Measurements from ENCODE around the gene DCPS.
"Not testable (repeated sequence)": the region's sequence is repeated elsewhere in the genome, so short reads cannot be mapped to it uniquely, and the experiment has no call there.

The DCPS gene

DNA sequence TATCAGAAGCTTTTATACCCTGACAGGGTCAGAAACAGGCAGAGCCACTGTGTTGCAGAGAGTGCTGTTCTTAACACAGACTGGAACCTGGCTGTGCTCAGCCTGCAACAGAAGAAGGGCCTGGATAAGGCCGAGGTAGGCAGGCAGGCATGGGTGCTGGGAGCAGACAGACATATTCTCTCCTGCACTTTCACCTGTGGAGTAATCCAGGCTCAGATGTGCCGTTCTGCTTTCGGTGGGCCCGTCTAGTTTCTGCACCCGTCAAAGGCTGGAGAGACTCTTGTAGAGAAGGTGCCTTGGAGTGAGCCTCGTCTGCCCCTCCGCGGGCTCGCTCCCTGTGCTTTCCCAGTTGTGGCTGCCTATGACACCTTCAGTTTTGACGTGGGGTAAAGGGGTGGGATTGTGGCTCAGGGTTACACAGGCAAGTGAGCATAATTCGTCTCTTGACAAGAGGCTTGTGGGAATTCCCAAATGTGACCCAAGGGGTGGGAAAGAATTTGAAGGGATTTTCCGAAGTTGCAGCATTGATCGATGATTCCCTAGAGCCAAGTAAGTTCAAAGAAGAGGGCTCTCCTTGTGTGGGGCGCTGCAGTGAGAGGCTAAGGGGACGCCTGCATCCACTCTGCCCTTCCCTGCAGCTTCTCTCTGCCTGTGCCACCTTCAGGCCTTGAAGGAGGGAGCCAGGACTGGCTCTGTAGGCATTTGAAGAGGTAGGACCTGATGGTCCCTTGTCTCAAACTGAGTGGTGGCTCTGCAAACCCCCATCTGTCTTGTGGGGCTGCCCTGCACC, 35.4 kb downstream of the DCPS start:
- Histone ChIP-seq H3K4me3 (ENCODE audit: low read length) (no peak overlapping the region), H3K27me3 (ENCODE audit: control insufficient read depth, insufficient read depth, low read length) (no peaks in the 10 kb centered on the region), H3K4me1 (ENCODE audit: control insufficient read depth, low read depth, low read length) (peaks cover 11% of the 10 kb centered on the region), H3K27ac (ENCODE audit: low read length) (no peak overlapping the region), H3K36me3 (ENCODE audit: control insufficient read depth, low read depth, low read length) (peaks cover 8% of the 10 kb centered on the region), H3K9ac (ENCODE audit: low read length) (no peak overlapping the region), H3K9me3 (ENCODE audit: control insufficient read depth, low read depth, low read length) (no peaks in the 10 kb centered on the region)

DNA sequence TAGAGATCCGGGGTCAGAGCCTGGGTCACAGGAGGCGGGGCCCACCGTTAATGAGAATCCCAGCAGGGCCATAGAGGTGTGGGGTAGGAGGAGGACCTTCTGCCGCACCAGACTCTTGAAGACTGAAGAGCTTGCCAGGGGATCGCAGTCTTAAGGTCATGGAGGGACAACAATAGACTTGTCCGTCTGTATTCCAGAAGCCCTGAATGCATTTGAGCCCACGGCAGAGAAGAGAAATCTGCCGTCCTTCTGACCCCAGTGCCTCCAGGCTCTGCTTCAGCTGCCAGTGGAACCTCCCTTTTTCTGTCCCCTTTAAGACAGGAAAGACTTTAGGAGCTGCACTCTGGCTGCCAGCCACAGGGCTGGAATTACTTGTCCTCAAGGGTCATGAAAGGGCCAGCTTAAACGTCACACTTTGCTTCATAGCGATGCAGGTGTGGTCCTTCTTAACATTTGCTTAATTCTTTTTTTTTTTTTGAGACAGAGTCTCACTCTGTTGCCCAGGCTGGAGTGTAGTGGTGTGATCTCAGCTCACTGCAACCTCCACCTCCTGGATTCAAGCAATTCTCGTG, 36.1 kb downstream of the DCPS start:
- Histone ChIP-seq H3K4me3 (ENCODE audit: low read length) (no peak overlapping the region), H3K4me1 (ENCODE audit: control insufficient read depth, low read depth, low read length) (peaks cover 11% of the 10 kb centered on the region), H3K9ac (ENCODE audit: low read length) (no peak overlapping the region), H3K27me3 (ENCODE audit: control insufficient read depth, insufficient read depth, low read length) (no peaks in the 10 kb centered on the region), H3K9me3 (ENCODE audit: control insufficient read depth, low read depth, low read length) (no peaks in the 10 kb centered on the region), H3K27ac (ENCODE audit: low read length) (no peak overlapping the region), H3K36me3 (ENCODE audit: control insufficient read depth, low read depth, low read length) (peaks cover 8% of the 10 kb centered on the region)

DNA sequence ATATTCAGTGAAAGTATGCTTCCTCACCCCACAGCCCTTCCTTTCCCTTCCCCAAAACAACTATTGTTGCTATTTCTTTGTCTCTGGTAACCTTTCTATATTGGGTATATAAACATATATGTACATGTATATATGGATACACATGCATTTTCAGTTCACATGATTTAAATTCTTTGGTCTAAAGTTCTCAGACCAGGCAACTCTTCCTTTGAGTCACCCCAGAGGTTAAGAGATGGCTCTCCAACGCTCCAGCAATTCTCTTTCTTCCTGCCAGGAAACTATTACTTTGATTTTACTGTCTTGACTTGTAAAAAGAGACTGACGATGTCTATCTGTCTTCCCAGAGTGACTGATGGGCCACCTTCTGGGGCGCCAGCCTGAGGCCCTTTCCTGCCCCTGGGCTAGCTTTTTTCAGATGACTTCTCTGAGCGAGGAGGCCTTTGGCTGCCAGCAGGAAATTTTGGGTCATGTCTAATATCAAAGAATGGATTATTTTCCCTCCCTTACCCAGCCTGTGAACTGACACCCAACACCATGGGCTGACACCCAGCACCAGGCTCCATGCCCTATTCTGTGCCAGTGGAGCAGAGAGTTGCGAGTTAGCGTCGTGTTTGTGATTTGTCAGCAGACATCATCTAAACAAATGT, 37.2 kb downstream of the DCPS start:
- H3K27me3 ChIP-seq (ENCODE audit: control insufficient read depth, insufficient read depth, low read length), result no peaks in the 10 kb centered on the region
- H3K9ac ChIP-seq (ENCODE audit: low read length), result no peak overlapping the region
- H3K4me1 ChIP-seq (ENCODE audit: control insufficient read depth, low read depth, low read length), result peaks cover 12% of the 10 kb centered on the region
- no peak overlapping the region for H3K4me3 ChIP-seq (ENCODE audit: low read length)
- H3K36me3 ChIP-seq (ENCODE audit: control insufficient read depth, low read depth, low read length), result peaks cover 8% of the 10 kb centered on the region
- H3K9me3 ChIP-seq (ENCODE audit: control insufficient read depth, low read depth, low read length), result no peaks in the 10 kb centered on the region
- no peak overlapping the region for H3K27ac ChIP-seq (ENCODE audit: low read length)

DNA sequence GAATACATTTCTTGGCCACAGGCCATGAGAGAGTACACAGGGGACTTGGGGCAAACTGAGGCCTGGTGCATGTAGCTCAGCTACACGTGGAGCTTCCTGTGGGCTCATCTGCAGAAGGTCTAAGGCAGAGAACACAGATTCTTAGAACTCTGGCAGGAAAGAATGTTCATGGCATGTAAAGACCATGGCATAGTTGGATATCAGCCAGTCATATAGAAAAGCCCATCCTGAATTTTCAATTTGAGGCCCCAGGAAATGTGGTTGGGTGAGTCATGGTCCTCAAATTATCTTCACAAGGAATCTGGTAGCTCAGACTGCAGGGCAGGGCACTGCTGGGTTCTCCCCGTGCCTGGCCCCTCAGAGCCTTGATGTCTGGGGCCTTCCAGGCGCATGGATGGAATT, 37.9 kb downstream of the DCPS start:
- Histone ChIP-seq H3K27ac (ENCODE audit: low read length) (no peak overlapping the region), H3K27me3 (ENCODE audit: control insufficient read depth, insufficient read depth, low read length) (no peaks in the 10 kb centered on the region), H3K4me3 (ENCODE audit: low read length) (no peak overlapping the region), H3K4me1 (ENCODE audit: control insufficient read depth, low read depth, low read length) (peaks cover 14% of the 10 kb centered on the region), H3K9me3 (ENCODE audit: control insufficient read depth, low read depth, low read length) (no peaks in the 10 kb centered on the region), H3K36me3 (ENCODE audit: control insufficient read depth, low read depth, low read length) (peaks cover 8% of the 10 kb centered on the region), H3K9ac (ENCODE audit: low read length) (no peak overlapping the region)

DNA sequence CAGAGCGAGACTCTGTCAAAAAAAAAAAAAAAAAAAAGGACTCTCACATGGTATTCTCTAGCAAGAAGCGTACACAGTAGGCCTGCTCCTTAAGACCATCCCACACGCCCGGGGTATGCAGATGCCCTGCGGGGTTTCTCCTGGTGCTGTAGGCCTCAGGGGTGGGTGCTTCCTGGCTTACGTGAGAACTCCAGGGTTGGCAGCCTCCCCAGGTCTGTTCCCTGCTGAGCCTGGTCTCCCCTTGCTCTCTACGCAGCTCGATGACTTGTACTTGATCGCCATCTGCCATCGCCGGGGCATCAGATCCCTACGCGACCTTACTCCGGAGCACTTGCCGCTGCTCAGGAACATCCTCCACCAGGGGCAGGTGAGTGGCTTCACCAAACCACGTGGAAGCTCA, 39.2 kb downstream of the DCPS start:
- no peaks in the 10 kb centered on the region for H3K9me3 ChIP-seq (ENCODE audit: control insufficient read depth, low read depth, low read length)
- no peak overlapping the region for H3K4me3 ChIP-seq (ENCODE audit: low read length)
- no peaks in the 10 kb centered on the region for H3K27me3 ChIP-seq (ENCODE audit: control insufficient read depth, insufficient read depth, low read length)
- no peak overlapping the region for H3K9ac ChIP-seq (ENCODE audit: low read length)
- H3K27ac ChIP-seq (ENCODE audit: low read length), result no peak overlapping the region
- H3K4me1 ChIP-seq (ENCODE audit: control insufficient read depth, low read depth, low read length), result peaks cover 14% of the 10 kb centered on the region
- H3K36me3 ChIP-seq (ENCODE audit: control insufficient read depth, low read depth, low read length), result peaks cover 8% of the 10 kb centered on the region

DNA sequence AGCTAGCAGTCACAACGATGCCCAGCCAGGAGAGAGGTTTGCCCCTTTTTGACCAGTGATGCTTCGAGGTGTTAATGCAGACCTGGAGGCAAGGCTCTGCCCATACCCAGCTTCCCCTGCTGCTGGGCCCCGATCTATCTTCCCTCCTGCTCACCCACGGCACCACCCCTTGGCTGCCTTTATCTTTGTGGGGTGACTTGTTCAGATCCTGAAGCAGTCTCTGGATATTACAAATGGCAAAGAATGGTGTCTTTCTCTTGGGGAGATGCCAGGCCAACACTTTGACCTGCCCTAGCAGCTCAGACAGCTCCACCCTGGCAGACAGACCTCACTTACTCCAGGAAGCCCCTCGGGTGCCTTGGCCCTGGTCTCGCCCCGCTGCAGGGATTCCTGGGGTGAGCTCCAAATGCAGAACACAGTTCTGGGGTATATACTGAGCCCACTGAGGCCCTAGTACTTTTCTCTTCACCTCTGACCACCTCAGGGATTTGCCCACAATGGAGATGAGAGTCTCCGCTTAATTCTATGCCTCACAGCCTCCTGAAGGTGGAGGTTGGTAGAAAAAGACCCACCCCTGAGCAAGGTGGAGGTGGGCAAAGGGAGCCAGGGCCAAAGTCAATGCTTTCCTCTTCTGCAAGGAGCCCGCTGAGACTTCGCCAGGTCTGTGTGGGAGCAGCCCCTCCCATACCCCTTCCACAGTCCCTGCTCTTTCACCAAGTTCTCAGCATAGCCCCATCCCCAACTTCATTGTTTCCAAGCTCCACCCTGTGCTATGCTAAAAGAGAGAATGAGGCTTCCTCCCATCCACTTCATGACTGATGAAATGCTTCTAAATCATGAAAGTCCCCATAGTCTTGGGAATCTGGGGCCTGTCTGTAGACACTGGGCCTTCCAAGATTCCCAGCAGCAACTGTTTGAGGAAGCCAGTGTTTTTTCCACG, 40.6 kb downstream of the DCPS start:
- Histone ChIP-seq H3K4me3 (ENCODE audit: low read length) (no peak overlapping the region), H3K9ac (ENCODE audit: low read length) (no peak overlapping the region), H3K27ac (ENCODE audit: low read length) (no peak overlapping the region), H3K27me3 (ENCODE audit: control insufficient read depth, insufficient read depth, low read length) (no peaks in the 10 kb centered on the region), H3K4me1 (ENCODE audit: control insufficient read depth, low read depth, low read length) (peaks cover 14% of the 10 kb centered on the region), H3K36me3 (ENCODE audit: control insufficient read depth, low read depth, low read length) (peaks cover 8% of the 10 kb centered on the region), H3K9me3 (ENCODE audit: control insufficient read depth, low read depth, low read length) (no peaks in the 10 kb centered on the region)

DNA sequence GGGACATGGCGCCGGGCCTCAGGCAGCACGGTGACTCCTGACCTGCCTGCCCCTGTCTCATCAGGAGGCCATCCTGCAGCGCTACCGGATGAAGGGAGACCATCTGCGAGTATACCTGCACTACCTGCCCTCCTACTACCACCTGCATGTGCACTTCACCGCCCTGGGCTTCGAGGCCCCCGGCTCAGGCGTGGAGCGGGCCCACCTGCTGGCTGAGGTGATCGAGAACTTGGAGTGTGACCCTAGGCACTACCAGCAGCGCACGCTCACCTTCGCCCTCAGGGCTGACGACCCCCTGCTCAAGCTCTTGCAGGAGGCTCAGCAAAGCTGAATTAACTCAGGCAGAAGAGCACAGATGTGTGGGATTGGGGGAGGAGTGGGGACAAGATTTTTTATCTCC, 41.4 kb downstream of the DCPS start:
- no peak overlapping the region for H3K9ac ChIP-seq (ENCODE audit: low read length)
- no peak overlapping the region for H3K4me3 ChIP-seq (ENCODE audit: low read length)
- H3K4me1 ChIP-seq (ENCODE audit: control insufficient read depth, low read depth, low read length), result peaks cover 16% of the 10 kb centered on the region
- no peak overlapping the region for H3K27ac ChIP-seq (ENCODE audit: low read length)
- no peaks in the 10 kb centered on the region for H3K27me3 ChIP-seq (ENCODE audit: control insufficient read depth, insufficient read depth, low read length)
- H3K9me3 ChIP-seq (ENCODE audit: control insufficient read depth, low read depth, low read length), result no peaks in the 10 kb centered on the region
- H3K36me3 ChIP-seq (ENCODE audit: control insufficient read depth, low read depth, low read length), result peaks cover 8% of the 10 kb centered on the region

DNA sequence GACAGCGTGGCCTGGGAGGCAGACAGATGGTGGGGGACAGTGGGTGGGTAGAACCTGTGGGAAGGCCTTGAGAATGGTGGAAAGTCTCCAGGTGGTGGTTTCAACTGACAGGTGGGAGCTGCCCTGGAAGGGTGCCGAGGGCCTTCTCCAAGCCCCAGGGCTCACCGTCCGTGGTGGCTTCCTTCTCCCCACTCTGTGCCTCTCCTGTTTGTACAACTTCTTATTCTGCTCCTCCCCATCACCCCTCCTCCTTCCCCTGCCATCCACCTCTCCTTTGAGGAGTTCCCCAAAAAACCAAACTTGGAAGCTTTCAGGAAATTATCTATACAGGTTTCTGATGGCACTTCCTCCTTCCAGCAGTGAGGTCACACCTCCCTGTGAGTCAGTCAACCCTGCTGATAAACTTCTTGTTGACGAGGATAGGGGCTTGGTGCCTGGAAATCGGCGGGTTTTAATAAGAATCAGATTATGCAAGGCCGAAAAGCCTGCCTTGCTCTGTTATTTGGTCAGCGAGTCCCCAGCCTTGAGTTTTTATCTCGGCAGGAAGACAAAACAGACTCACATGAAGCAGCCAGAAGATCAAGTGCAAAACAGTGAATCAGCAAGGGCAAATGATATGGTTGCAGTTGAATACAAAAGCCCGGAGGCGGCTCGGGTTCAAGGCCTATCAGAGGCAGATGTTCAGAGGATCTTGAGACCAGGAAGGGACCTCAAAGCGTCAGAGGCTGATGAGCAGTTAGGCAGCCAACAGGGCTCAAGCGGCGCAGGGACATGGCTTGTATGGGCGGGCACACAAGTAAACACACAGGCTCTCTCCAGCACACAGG, 42.1 kb downstream of the DCPS start:
- no peak overlapping the region for H3K27ac ChIP-seq (ENCODE audit: low read length)

DNA sequence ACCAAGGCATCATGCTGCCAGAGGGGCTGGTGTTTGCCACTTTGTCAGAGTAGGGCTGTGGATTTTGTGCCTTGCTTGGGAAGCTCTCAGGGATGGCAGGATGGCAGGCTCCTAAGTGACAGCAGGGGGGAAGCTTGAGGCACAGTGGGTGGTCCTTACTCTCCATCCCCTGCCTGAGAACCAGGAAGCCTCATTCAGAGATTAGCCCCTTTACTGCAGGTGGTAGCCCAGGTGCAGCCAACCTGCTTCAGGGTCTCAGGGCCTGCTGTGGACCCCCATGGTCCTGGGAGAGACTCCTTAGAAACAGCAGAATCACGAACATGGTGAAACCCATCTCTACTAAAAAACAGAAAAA, 42.7 kb downstream of the DCPS start:
- Histone ChIP-seq H3K9ac (ENCODE audit: low read length) (no peak overlapping the region), H3K27ac (ENCODE audit: low read length) (no peak overlapping the region), H3K27me3 (ENCODE audit: control insufficient read depth, insufficient read depth, low read length) (no peaks in the 10 kb centered on the region), H3K36me3 (ENCODE audit: control insufficient read depth, low read depth, low read length) (peaks cover 5% of the 10 kb centered on the region), H3K9me3 (ENCODE audit: control insufficient read depth, low read depth, low read length) (no peaks in the 10 kb centered on the region), H3K4me3 (ENCODE audit: low read length) (no peak overlapping the region), H3K4me1 (ENCODE audit: control insufficient read depth, low read depth, low read length) (peaks cover 13% of the 10 kb centered on the region)

More for the DNA sequence above, 42.1 kb downstream of the DCPS start:
- Histone ChIP-seq H3K36me3 (ENCODE audit: control insufficient read depth, low read depth, low read length) (peaks cover 8% of the 10 kb centered on the region), H3K9ac (ENCODE audit: low read length) (no peak overlapping the region), H3K27me3 (ENCODE audit: control insufficient read depth, insufficient read depth, low read length) (no peaks in the 10 kb centered on the region), H3K9me3 (ENCODE audit: control insufficient read depth, low read depth, low read length) (no peaks in the 10 kb centered on the region), H3K4me3 (ENCODE audit: low read length) (no peak overlapping the region), H3K4me1 (ENCODE audit: control insufficient read depth, low read depth, low read length) (peaks cover 13% of the 10 kb centered on the region)

DNA sequence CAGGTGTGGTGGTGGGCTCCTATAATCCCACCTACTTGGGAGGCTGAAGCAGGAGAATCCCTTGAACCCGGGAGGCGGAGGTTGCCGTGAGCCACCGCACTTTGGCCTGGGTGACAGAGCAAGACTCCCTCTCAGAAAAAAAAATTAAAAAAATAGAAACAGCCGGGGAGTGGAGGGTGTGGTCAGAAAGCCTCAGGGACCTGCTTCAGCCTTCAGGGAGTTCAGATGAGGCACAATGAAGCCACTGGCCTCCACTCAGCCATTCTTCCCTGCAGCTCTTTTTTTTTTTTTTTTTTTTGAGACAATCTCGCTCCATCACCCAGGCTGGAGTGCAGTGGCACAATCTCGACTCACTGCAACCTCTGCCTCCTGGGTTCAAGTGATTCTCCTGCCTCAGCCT, 43.1 kb downstream of the DCPS start:
- H3K27ac ChIP-seq (ENCODE audit: low read length); H3K4me3 ChIP-seq (ENCODE audit: low read length); H3K36me3 ChIP-seq (ENCODE audit: control insufficient read depth, low read depth, low read length); H3K9me3 ChIP-seq (ENCODE audit: control insufficient read depth, low read depth, low read length); H3K27me3 ChIP-seq (ENCODE audit: control insufficient read depth, insufficient read depth, low read length); H3K9ac ChIP-seq (ENCODE audit: low read length): not testable (repeated sequence)
- H3K4me1 ChIP-seq (ENCODE audit: control insufficient read depth, low read depth, low read length), result peaks cover 13% of the 10 kb centered on the region

All from iPS-18a (cell line).